Mesenchymal stem cell (in vitro differentiated cells and primary cell): ENCODE results near the gene SMPDL3B.
A peak's percentile ranks its signal among the peaks of the same experiment; 100 is the strongest.

Source experiments
- DNase-seq: peaks from one replicate; pipeline ENCODE4 v3.0.0-alpha.2; 2013
- H2AFZ ChIP-seq: one replicate; pipeline ENCODE4 v1.6.1; 2013; ENCODE audit warnings: low read depth, mild to moderate bottlenecking, control low read depth, inconsistent platforms, low read length, moderate library complexity
- H2AK5ac ChIP-seq: 2 replicates; pipeline ENCODE4 v1.6.1; 2013; ENCODE audit warnings: low read length, moderate library complexity, mild to moderate bottlenecking, inconsistent platforms; ENCODE audit not compliant: severe bottlenecking
- H2BK120ac ChIP-seq: one replicate; pipeline ENCODE4 v1.6.1; 2013; ENCODE audit warnings: low read depth, mild to moderate bottlenecking, inconsistent platforms, low read length, moderate library complexity
- H2BK12ac ChIP-seq, 2 experiments: one replicate each; pipeline ENCODE4 v1.6.1; 2013; ENCODE audit warnings: inconsistent platforms in 2 of 2, low read length in 2 of 2, mild to moderate bottlenecking in 2 of 2, moderate library complexity in 2 of 2, control low read depth in 1 of 2
- H2BK15ac ChIP-seq: one replicate; pipeline ENCODE4 v1.6.1; 2013; ENCODE audit warnings: mild to moderate bottlenecking, low read depth, inconsistent platforms; ENCODE audit not compliant: poor library complexity, severe bottlenecking
- H2BK5ac ChIP-seq: 2 replicates; pipeline ENCODE4 v1.6.1; 2013; ENCODE audit warnings: low read depth, mild to moderate bottlenecking, low read length, control low read depth, inconsistent platforms; ENCODE audit not compliant: poor library complexity, severe bottlenecking
- H3K14ac ChIP-seq, 2 experiments: one replicate each; pipeline ENCODE4 v1.6.1; 2013; ENCODE audit warnings: inconsistent platforms in 2 of 2, low read length in 2 of 2, control low read depth in 1 of 2, mild to moderate bottlenecking in 1 of 2, moderate library complexity in 1 of 2
- H3K18ac ChIP-seq, 2 experiments: one replicate each; pipeline ENCODE4 v1.6.1; 2013; ENCODE audit warnings: inconsistent platforms in 2 of 2, low read length in 2 of 2, control low read depth in 1 of 2, low read depth in 1 of 2, mild to moderate bottlenecking in 1 of 2
- H3K23ac ChIP-seq, 2 experiments: one replicate each; pipeline ENCODE4 v1.6.1; 2013; ENCODE audit warnings: inconsistent platforms in 2 of 2, low read length in 2 of 2, mild to moderate bottlenecking in 2 of 2, moderate library complexity in 2 of 2, control low read depth in 1 of 2
- H3K27ac ChIP-seq: 2 replicates; pipeline ENCODE4 v1.5.1; 2013; ENCODE audit warnings: mild to moderate bottlenecking, moderate library complexity, low read length, control low read depth, inconsistent platforms; ENCODE audit not compliant: poor library complexity, severe bottlenecking
- H3K27me3 ChIP-seq, 2 experiments: 2 replicates each; pipeline versions ENCODE4 v1.6.1 to v1.7.0; 2013; ENCODE audit warnings: low read length in 2 of 2, mild to moderate bottlenecking in 2 of 2, moderate library complexity in 2 of 2, control low read depth in 1 of 2, inconsistent platforms in 1 of 2; ENCODE audit not compliant: control insufficient read depth in 1 of 2, insufficient read depth in 1 of 2
- H3K36me3 ChIP-seq, 2 experiments: 2 replicates each; pipeline versions ENCODE4 v1.6.1 to v1.7.0; 2013; ENCODE audit warnings: low read length in 2 of 2, control low read depth in 1 of 2, inconsistent platforms in 1 of 2, low read depth in 1 of 2, mild to moderate bottlenecking in 1 of 2; ENCODE audit not compliant: insufficient read depth in 2 of 2, control insufficient read depth in 1 of 2
- H3K4ac ChIP-seq, 2 experiments: one replicate each; pipeline ENCODE4 v1.6.1; 2013; ENCODE audit warnings: inconsistent platforms in 2 of 2, low read length in 2 of 2, mild to moderate bottlenecking in 2 of 2, moderate library complexity in 2 of 2, control low read depth in 1 of 2, low read depth in 1 of 2
- H3K4me1 ChIP-seq: 2 replicates; pipeline ENCODE4 v1.6.1; 2013; ENCODE audit warnings: low read depth, low read length, control low read depth; ENCODE audit not compliant: control insufficient read depth, insufficient read depth
- H3K4me2 ChIP-seq: 2 replicates; pipeline ENCODE4 v1.6.1; 2013; ENCODE audit warnings: low read length, mild to moderate bottlenecking, inconsistent platforms; ENCODE audit not compliant: poor library complexity, severe bottlenecking
- H3K4me3 ChIP-seq, 2 experiments: 2 replicates each; pipeline versions ENCODE4 v1.5.1 to v1.7.0; 2013; ENCODE audit warnings: low read length in 2 of 2, mild to moderate bottlenecking in 2 of 2, control low read depth in 1 of 2, low read depth in 1 of 2; ENCODE audit not compliant: insufficient read depth in 1 of 2
- H3K79me1 ChIP-seq: replicated peaks from 2 replicates; pipeline ENCODE4 v1.6.1; 2013; ENCODE audit warnings: mild to moderate bottlenecking, control low read depth, low read length, inconsistent platforms; ENCODE audit not compliant: poor library complexity, severe bottlenecking
- H3K9ac ChIP-seq: 2 replicates; pipeline ENCODE4 v1.7.0; 2013; ENCODE audit warnings: mild to moderate bottlenecking, low read length, moderate library complexity
- H3K9me3 ChIP-seq: 2 replicates; pipeline ENCODE4 v1.7.0; 2013; ENCODE audit warnings: mild to moderate bottlenecking, low read length; ENCODE audit not compliant: control insufficient read depth
- H4K8ac ChIP-seq: one replicate; pipeline ENCODE4 v1.6.1; 2013; ENCODE audit warnings: inconsistent platforms, mild to moderate bottlenecking, low read length, moderate library complexity
- H4K91ac ChIP-seq: one replicate; pipeline ENCODE4 v1.6.1; 2013; ENCODE audit warnings: mild to moderate bottlenecking, low read length, inconsistent platforms
- WGBS: methylation state at CpG from one replicate; pipeline ENCODE4 v1.1.7; 2013; ENCODE audit warnings: mixed read lengths; 5-methylcytosine and 5-hydroxymethylcytosine counted together

Gene SMPDL3B

GRCh38 chr1:27922272-27922671, 12.5 kb upstream of the SMPDL3B start:
- no peaks in the 10 kb centered on the region for H3K27me3 ChIP-seq
- H3K9ac ChIP-seq: no peak overlapping the region
- H3K4me3 ChIP-seq: no peak overlapping the region
- no peak for DNase-seq
- H4K91ac ChIP-seq: no peak overlapping the region
- no peak overlapping the region for H3K4me2 ChIP-seq
- H3K4me1 ChIP-seq: no peaks in the 10 kb centered on the region
- H2BK12ac ChIP-seq: no peak overlapping the region
- H2AK5ac ChIP-seq: no peak overlapping the region
- no peak overlapping the region for H2AFZ ChIP-seq
- no peak overlapping the region for H2BK15ac ChIP-seq
- H3K14ac ChIP-seq: no peak overlapping the region
- H3K9me3 ChIP-seq: no peaks in the 10 kb centered on the region
- H2BK120ac ChIP-seq: no peak overlapping the region
- no peak overlapping the region for H4K8ac ChIP-seq
- H3K18ac ChIP-seq: no peak overlapping the region
- 57% methylated on average over 1 of the region's 3 CpGs for WGBS
- no peak overlapping the region for H2BK5ac ChIP-seq
- H3K36me3 ChIP-seq: no peaks in the 10 kb centered on the region
- no peak overlapping the region for H3K4ac ChIP-seq
- no peaks in the 10 kb centered on the region for H3K79me1 ChIP-seq
- no peak overlapping the region for H3K27ac ChIP-seq
- no peak overlapping the region for H3K23ac ChIP-seq

DNA sequence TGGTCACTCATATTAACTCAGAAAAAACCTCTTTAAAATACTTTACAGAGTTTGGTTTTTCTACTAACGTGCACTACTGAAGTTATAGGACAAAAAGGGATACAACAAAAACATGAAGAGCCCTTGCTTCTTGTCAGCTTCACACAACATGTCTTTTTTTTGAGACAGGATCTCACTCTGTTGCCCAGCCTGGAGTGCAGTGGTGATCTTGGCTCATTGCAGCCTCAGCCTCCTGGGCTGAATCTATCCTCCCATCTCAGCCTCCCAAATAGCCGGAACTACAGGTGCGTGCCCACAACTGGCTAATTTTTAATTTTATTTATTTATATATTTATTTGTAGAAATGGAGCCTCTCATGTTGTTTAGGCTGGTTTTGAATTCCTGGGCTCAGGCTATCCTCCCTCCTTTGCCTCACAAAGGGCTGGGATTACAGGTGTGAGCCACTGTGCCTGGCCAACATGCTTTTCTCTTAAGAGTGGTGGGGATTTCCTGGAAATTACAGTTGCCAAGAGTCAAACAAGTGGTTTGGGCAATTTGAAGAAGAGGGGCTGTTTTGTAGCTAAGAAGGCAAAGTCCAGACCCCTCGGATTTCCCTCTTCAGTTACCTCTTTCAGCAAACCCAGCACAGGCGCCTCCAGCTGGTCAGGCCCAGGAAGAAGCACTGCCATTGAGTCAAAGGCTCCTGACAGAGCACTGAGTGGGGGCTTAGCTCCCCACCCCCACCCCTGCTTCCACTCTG, 6.4 kb upstream of the SMPDL3B start:
- Histone ChIP-seq H3K18ac (no peak overlapping the region), H3K4me3 (no peak overlapping the region), H4K8ac (no peak overlapping the region), H3K4ac (no peak overlapping the region), H2BK12ac (no peak overlapping the region), H3K36me3 (no peaks in the 10 kb centered on the region), H2AK5ac (no peak overlapping the region), H2BK15ac (no peak overlapping the region), H2BK120ac (no peak overlapping the region), H2AFZ (no peak overlapping the region), H3K9me3 (no peaks in the 10 kb centered on the region), H3K4me1 (no peaks in the 10 kb centered on the region), H3K14ac (no peak overlapping the region), H3K27me3 (no peaks in the 10 kb centered on the region), H3K27ac (no peak overlapping the region), H4K91ac (no peak overlapping the region), H3K4me2 (no peak overlapping the region), H3K9ac (no peak overlapping the region), H3K79me1 (no peaks in the 10 kb centered on the region), H3K23ac (no peak overlapping the region), H2BK5ac (no peak overlapping the region)
- no peak for DNase-seq
- WGBS: 68% methylated on average over 3 of the region's 5 CpGs

DNA sequence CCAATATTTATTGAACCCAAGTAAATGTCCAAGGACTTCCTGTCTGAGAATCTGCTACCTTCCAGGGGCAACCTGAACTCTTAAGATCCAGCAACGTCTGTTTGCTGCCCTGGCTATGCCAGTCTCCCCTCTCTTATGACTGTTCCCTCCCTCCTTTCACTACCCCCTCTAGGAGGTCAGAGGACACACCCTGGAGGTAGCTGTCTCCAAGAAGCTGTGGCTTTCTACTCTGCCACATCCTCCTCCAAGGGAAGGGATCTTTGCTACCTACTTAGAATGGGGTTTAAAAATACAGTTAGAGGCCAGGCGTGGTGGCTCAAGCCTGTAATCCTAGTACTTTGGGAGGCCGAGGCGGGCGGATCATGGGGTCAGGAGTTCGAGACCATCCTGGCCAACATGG, 3.6 kb upstream of the SMPDL3B start:
- Histone ChIP-seq H3K4me3 (no peak overlapping the region), H3K9me3 (no peaks in the 10 kb centered on the region), H3K9ac (no peak overlapping the region), H2AK5ac (no peak overlapping the region), H4K91ac (no peak overlapping the region), H3K79me1 (no peaks in the 10 kb centered on the region), H3K27me3 (peaks cover 15 to 16% of the 10 kb centered on the region in 2 experiments), H3K23ac (no peak overlapping the region), H4K8ac (no peak overlapping the region), H3K36me3 (no peaks in the 10 kb centered on the region), H2BK120ac (no peak overlapping the region), H3K14ac (no peak overlapping the region), H2AFZ (no peak overlapping the region), H2BK12ac (no peak overlapping the region), H3K4ac (no peak overlapping the region), H3K27ac (no peak overlapping the region), H3K4me1 (peaks cover 10% of the 10 kb centered on the region), H3K4me2 (no peak overlapping the region), H3K18ac (no peak overlapping the region), H2BK5ac (no peak overlapping the region), H2BK15ac (no peak overlapping the region)
- WGBS: 87% methylated on average over 4 of the region's 6 CpGs
- DNase-seq: no peak

GRCh38 chr1:27931759-27932158, 3.0 kb upstream of the SMPDL3B start:
- H3K9ac ChIP-seq: no peak overlapping the region
- no peaks in the 10 kb centered on the region for H3K36me3 ChIP-seq
- H4K8ac ChIP-seq: no peak overlapping the region
- no peak overlapping the region for H3K4ac ChIP-seq
- H3K14ac ChIP-seq: no peak overlapping the region
- no peak overlapping the region for H3K4me2 ChIP-seq
- H3K4me3 ChIP-seq: no peak overlapping the region
- no peaks in the 10 kb centered on the region for H3K9me3 ChIP-seq
- H4K91ac ChIP-seq: peak overlapping the region; percentile 41
- H3K79me1 ChIP-seq: no peaks in the 10 kb centered on the region
- H3K23ac ChIP-seq: no peak overlapping the region
- DNase-seq: no peak
- H2BK15ac ChIP-seq: no peak overlapping the region
- H2BK120ac ChIP-seq: no peak overlapping the region
- H3K18ac ChIP-seq: no peak overlapping the region
- H3K4me1 ChIP-seq: peaks cover 10% of the 10 kb centered on the region
- peaks cover 16 to 19% of the 10 kb centered on the region in 2 experiments for H3K27me3 ChIP-seq
- no peak overlapping the region for H2BK12ac ChIP-seq
- H2AK5ac ChIP-seq: no peak overlapping the region
- no peak overlapping the region for H2AFZ ChIP-seq
- 97% methylated on average over 3 of the region's 4 CpGs for WGBS
- H2BK5ac ChIP-seq: no peak overlapping the region
- no peak overlapping the region for H3K27ac ChIP-seq
